ENCODE results near the gene TIPIN.
"Not testable (repeated sequence)": the region's sequence is repeated elsewhere in the genome, so short reads cannot be mapped to it uniquely, and the experiment has no call there.

DNA sequence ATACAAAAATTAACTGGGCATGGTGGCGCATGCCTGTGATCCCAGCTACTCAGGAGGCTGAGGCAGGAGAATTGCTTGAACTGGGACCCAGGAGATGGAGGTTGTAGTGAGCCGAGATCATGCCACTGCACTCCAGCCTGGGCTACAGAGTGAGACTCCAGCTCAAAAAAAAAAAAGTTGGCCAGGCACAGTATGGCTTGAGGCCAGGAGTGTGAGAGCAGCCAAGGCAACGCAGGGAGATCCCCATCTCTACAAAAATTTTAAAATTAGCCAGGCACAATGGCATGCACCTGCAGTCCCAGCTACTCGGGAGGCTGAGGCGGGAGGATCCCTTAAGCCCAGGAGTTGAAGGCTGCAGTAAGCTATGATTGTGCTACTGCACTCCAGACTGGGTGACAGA is 8.0 kb downstream of the TIPIN start:
- not testable (repeated sequence) for TF ChIP-seq CTCF (conservative IDR thresholded peaks at IDR 0.05); EZH2 (IDR thresholded peaks at IDR 0.05; ENCODE audit: low read depth)
